Hypothalamus (tissue), 51 donors: ENCODE data around the gene MAPKBP1.

Source experiments
- DNase-seq, 51 donors: peaks; one replicate each; lab custom pipeline; 2025; lab: John Stamatoyannopoulos, UW

Gene MAPKBP1

GRCh38 chr15:41843571-41843970 lies 69.3 kb downstream of the MAPKBP1 start:
- DNase-seq, result no peak

- DNase-seq, result no peak
These were observed 70.5 kb downstream of the MAPKBP1 start for GRCh38 chr15:41844814-41845213.

GRCh38 chr15:41847206-41847605 lies 72.9 kb downstream of the MAPKBP1 start:
- DNase-seq, result no peak

- DNase-seq, result no peak
These were observed 73.7 kb downstream of the MAPKBP1 start for GRCh38 chr15:41847981-41848380.

- no peak for DNase-seq
These were observed 74.3 kb downstream of the MAPKBP1 start for GRCh38 chr15:41848631-41849030.

- no peak for DNase-seq
These were observed 74.9 kb downstream of the MAPKBP1 start for GRCh38 chr15:41849204-41849603.

GRCh38 chr15:41849861-41850260 lies 75.6 kb downstream of the MAPKBP1 start:
- no peak for DNase-seq

- DNase-seq, result no peak
These were observed 76.3 kb downstream of the MAPKBP1 start for GRCh38 chr15:41850482-41851166.

GRCh38 chr15:41851167-41851523 lies 76.9 kb downstream of the MAPKBP1 start:
- no peak for DNase-seq

- DNase-seq, result no peak
These were observed 77.6 kb downstream of the MAPKBP1 start for GRCh38 chr15:41851755-41852370.

- DNase-seq, result no peak
These were observed 78.7 kb downstream of the MAPKBP1 start for GRCh38 chr15:41852736-41853590.

GRCh38 chr15:41853831-41854230 lies 79.5 kb downstream of the MAPKBP1 start:
- no peak for DNase-seq

- DNase-seq, result no peak
These were observed 80.2 kb downstream of the MAPKBP1 start for GRCh38 chr15:41854443-41854842.

GRCh38 chr15:41855261-41855961 lies 81.1 kb downstream of the MAPKBP1 start:
- DNase-seq, result no peak

GRCh38 chr15:41856262-41856661 lies 82.0 kb downstream of the MAPKBP1 start:
- DNase-seq, result no peak

- no peak for DNase-seq
These were observed 82.4 kb downstream of the MAPKBP1 start for GRCh38 chr15:41856716-41857115.

GRCh38 chr15:41857316-41857715 lies 83.0 kb downstream of the MAPKBP1 start:
- DNase-seq, result no peak

GRCh38 chr15:41858756-41859155 lies 84.5 kb downstream of the MAPKBP1 start:
- no peak for DNase-seq

GRCh38 chr15:41860049-41860828 lies 86.0 kb downstream of the MAPKBP1 start:
- DNase-seq, result no peak

GRCh38 chr15:41861736-41862356 lies 87.6 kb downstream of the MAPKBP1 start:
- DNase-seq, result no peak
